T-helper 1 cell (primary cell): ENCODE results near the gene DOC2A.
"Not testable (repeated sequence)": the region's sequence is repeated elsewhere in the genome, so short reads cannot be mapped to it uniquely, and the experiment has no call there.

Experiments used
- DNase-seq, 5 donors: peaks; one replicate each; pipeline ENCODE4 v3.0.0-alpha.2; 2012 to 2020

Gene DOC2A

DNA sequence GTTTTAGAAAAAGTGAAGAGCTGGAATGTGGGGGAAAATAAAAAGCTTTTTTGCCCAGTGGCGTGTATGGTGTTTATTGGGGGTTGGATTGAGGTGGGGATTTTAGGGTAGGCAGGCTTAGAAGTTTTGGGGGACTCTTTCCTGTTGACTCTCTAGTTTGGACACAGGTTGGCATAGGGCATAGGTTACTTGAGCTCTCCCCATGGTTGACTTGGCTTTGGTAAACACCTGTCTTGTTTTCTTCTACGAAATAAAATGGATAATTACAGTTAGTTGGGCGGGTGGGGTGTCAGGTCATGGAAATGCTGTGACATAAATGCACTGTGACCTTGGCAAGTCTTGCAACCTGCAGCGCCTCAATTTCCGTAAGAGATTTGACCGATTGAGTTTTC lies 37.8 kb downstream of the DOC2A start:
- DNase-seq = no peak

DNA sequence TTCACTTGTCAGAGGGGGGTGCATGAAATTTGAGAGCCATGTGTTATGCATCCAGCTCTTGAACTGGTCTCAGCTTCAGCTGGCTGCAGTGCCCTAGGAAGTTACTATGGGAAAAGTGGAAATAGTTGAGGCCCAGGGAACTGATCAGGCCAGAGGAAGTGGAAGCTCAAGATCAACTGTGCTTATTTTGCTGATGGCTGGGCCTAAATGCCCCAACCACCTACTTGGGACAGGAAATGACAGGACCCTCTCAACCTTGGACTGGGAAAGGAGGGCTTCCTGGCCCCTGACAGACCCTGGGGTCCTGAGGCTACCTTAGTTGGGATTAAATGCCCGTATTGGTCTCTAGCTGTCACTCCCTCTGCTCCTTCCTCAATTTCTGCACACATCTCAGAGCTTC lies 38.3 kb downstream of the DOC2A start:
- DNase-seq = no peak

DNA sequence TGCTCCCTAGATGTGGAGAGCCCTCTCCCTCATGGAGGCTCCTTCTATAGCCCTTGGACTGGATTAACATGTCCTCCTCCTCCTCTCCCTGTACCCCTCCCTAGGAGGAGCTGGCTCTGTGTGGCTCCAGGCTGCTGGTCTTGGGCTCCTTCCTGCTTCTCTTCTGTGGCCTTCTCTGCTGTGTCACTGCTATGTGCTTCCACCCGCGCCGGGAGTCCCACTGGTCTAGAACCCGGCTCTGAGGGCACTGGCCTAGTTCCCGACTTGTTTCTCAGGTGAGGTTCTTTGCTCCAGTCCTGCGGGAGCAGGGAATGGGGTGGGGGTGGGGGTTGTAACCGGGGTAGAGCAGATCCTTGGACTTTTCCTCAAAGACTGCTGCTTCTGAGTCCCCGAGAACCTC lies 39.5 kb downstream of the DOC2A start:
- no peak for DNase-seq

DNA sequence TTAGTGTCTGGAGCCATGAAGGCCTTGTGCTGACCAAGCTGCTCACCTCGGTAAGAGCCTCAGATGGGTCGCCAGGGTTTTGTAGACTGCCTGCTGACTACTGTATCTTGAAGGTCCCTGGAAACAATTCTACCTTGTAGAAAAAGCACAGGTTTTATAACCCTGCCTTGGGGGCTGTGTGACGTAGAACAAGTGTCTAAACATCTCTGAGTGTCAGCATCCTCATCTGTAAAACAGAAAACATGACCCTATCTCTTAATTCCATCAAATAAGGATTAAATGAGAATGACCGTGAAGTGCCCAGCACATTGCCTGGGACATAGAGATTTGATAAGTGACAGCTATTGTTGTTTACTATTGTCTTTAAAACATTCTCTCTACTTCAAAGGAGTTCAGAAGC lies 42.6 kb downstream of the DOC2A start:
- no peak for DNase-seq

DNA sequence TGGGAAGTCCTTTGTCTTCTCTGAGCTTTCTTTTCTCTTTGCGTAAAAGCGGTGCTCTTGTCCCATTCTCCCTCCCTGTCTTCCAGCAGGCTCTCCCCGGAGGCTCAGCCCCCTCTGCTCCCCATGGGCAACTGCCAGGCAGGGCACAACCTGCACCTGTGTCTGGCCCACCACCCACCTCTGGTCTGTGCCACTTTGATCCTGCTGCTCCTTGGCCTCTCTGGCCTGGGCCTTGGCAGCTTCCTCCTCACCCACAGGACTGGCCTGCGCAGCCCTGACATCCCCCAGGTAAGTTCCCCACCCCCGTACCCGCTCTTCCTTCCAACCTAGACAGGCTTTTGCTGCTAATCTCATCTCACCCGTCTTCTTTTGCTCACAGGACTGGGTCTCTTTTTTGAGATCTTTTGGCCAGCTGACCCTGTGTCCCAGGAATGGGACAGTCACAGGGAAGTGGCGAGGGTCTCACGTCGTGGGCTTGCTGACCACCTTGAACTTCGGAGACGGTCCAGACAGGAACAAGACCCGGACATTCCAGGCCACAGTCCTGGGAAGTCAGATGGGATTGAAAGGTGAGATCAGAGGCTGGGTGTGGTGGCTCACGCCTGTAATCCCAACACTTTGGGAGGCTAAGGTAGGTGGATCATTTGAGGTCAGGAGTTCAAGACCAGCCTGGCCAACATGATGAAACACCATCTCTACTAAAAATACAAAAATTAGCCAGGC lies 47.6 kb downstream of the DOC2A start:
- DNase-seq = no peak

DNA sequence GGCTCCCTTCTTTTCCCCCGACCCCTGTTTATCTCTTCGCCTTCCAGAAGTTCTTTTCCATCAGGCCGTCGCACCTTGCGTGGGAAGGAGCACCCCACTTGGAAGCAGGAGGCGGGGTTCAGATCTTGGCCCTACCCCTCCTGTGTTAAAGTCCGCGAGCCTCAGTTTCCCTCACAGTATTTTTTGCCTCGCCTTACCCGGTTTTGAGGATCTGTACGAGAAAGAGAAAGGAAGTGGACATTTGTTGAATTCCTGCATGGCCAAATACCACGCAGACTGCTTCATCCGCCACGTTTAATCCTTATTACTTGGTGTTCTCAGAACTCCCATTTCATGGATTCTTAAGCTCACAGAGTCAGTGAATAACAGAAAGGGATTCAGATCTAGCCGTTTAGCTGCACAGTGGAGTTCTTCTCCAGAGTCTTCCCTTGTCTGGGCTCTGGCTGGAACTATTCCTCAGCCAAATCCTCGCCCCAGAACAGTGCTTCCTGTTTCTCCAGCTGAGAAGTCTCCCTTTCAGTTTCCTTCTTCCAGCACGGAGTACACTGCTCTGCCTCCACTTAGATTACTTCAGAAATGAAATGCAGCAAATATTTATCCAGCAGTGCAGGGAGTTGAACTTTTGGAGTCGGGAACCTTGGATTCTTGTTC lies 48.4 kb downstream of the DOC2A start:
- DNase-seq = no peak

DNA sequence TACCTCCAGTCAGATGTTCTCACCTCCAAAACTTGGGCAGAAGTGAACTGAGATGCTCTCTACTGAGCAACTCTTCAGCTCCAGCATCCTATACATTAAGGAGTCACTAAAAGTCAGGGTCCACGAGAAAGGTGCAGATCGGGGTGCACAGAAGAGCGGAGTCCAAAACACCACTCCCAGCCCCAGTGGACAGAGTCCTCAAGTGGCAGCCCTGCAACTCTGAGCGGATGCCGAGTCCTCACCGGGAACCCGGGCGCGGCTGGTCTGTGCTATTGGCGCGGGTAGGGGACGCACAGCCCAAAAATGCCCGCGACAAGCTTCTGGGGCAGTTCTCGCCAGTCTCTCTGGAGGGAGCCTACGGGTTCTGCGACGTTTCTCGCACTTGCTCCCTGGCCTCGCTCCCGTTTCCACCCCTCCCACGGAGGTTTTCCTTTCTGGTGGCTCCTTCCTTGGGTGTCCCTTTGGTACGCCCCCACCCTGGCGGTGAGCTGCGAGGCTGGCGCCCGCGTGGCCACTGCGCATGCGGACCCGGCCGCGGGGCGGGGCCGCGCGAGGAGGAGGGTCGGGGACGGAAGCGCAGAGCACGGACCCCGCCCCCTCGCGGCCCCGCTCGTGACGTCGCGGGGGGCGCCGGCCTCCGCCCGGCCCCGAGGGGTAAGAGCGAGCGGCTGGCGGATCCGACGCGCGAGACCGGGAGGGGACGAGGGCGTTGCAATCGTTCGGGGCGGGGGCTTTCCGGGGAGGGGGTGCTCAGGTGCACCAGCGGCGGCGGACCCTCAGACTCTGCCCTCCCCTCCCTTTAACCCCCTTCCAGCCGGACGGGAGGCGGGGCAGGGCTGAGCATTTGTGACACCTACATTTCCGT lies 49.1 kb downstream of the DOC2A start, which contains the start of gene TMEM219:
TSS of gene TMEM219 (plus strand) at position 601 of the 865 bp plus-strand sequence. CDS start 1,065 bp downstream, outside the sequence.
- peak; percentile 88 to 95 (median 89) for DNase-seq

DNA sequence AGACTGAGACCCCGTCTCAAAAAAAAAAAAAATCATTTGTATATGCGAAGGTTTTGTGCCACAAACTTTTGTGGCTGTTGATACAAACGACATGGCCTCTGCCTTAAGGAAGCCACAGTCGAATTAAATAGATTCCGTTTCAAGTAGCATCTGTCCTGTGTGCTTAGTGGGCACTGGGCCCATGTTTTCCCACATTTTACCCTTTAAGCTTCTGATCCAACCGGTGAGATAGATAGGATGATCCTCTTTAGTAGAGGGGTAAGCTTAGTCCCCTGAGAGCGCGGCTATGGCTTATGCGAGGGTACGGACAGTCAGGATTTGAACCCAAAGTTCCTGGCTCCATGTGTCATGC lies 49.7 kb downstream of the DOC2A start:
- no peak for DNase-seq

DNA sequence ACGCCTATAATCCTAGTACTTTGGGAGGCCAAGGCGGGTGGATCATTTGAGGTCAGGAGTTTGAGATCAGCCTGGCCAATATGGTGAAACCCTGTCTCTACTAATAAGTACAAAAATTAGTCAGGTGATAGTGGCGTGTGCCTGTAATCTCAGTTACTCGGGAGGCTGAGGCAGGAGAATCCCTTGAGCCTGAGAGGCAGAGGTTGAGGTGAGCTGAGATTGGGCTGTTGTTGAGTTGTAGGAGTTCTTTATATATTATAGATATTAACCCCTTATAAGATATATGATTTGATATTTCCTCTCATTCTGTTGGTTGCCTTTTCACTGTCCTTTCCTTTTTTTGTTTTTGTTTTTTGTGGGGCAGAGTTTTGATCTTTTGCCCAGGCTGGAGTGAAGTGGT lies 51.0 kb downstream of the DOC2A start:
- DNase-seq = not testable (repeated sequence)

DNA sequence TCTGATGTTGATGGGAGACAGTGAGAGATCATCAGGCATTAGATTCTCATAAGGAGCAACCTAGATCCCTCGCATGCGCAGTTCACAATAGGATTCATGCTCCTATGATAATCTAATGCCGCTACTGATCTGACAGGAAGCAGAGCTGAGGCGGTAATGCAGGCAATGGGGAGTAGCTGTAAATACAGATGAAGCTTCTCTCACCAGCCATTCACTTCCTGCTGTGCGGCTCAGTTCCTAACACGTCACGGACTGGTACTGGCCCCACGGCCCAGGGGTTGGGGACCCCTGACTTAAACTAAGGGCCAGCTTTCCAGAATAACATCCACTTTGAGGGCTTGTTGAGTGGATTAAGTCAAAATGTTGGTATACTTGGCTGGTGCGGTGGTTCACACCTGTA lies 51.5 kb downstream of the DOC2A start:
- DNase-seq = no peak

DNA sequence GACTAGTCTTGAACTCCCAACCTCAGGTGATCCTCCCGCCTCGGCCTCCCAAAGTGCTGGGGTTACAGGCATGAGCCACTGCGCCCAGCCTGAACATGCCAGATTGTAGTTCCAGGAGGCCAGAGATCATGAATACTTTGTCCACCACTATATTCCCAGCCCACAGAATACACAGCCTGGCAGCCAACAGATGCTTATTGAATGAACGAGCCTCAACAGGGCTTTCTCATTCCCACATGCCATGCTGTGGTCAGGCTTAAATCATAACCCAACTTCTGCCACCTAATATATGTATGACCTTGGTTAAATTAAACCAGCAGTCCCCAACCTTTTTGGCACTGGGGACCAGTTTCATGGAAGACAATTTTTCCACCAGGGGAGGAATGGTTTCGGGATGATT lies 52.1 kb downstream of the DOC2A start:
- no peak for DNase-seq
